Panc1 (cell line): ENCODE results near the gene C1QTNF1. TPM values are rescaled to one million over a fixed set of nuclear protein-coding genes. Genes with fewer than 3 reads are reported as not detected.

Experiments
- ATAC-seq: fragments of 200-7000 bp; cut with Tn5 transposase; 2 replicates; pipeline ENCODE4 v1.9.1; 2020; ENCODE audit warnings: mild to moderate bottlenecking, moderate library complexity
- BruUV-seq: library from RNA; stranded (reverse); fragments of 400-500 nt; replicated peaks from 2 replicates; lab custom pipeline; 2021; lab: Mats Ljungman, UMichigan
- CTCF ChIA-PET: fragments of 300-600 bp; sonication (Branson Sonifier 250); formaldehyde crosslinking; loops from one replicate; lab custom pipeline; 2022; ENCODE audit warnings: antibody characterized with exemption; lab: Charles Lee
- POLR2A ChIA-PET: fragments of 300-600 bp; sonication (Branson Sonifier 250); formaldehyde crosslinking; loops from one replicate; lab custom pipeline; 2022; ENCODE audit warnings: antibody characterized with exemption; lab: Charles Lee
- DNase-seq: peaks from one replicate; pipeline ENCODE4 v3.0.0-alpha.2; 2010; ENCODE audit warnings: low read depth, low spot score
- H3K27ac ChIP-seq: 2 replicates; pipeline ENCODE4 v1.5.1; 2011; ENCODE audit warnings: mild to moderate bottlenecking, low read length, inconsistent platforms
- H3K27me3 ChIP-seq: fragments of 200-500 bp; sonication (Bioruptor generic); 2 replicates; pipeline ENCODE4 v1.6.0; 2014; ENCODE audit warnings: low read length, inconsistent platforms; ENCODE audit not compliant: control insufficient read depth, insufficient read depth
- H3K36me3 ChIP-seq: fragments of 200-500 bp; sonication (Bioruptor generic); 2 replicates; pipeline ENCODE4 v1.5.1; 2014; ENCODE audit warnings: inconsistent platforms, mild to moderate bottlenecking, low read length, moderate library complexity; ENCODE audit not compliant: control insufficient read depth, insufficient read depth
- H3K4me1 ChIP-seq: 2 replicates; pipeline ENCODE4 v1.5.1; 2011; ENCODE audit warnings: inconsistent platforms, mild to moderate bottlenecking, low read length, moderate library complexity; ENCODE audit not compliant: control insufficient read depth, insufficient read depth
- H3K4me3 ChIP-seq, 2 experiments: 2 replicates each; pipeline ENCODE4 v1.5.1; 2011 to 2012; ENCODE audit warnings: low read depth in 2 of 2, low read length in 2 of 2, mild to moderate bottlenecking in 2 of 2, inconsistent platforms in 1 of 2, moderate library complexity in 1 of 2
- H3K9me3 ChIP-seq: fragments of 200-500 bp; sonication (Bioruptor generic); 2 replicates; pipeline ENCODE4 v1.5.1; 2014; ENCODE audit warnings: low read depth, mild to moderate bottlenecking, inconsistent platforms, low read length, moderate library complexity; ENCODE audit not compliant: control insufficient read depth, insufficient read depth
- CTCF ChIP-seq: fragments of 450-650 bp; IDR thresholded peaks from 2 replicates; pipeline ENCODE4 v1.5.1; 2017; ENCODE audit warnings: mild to moderate bottlenecking
- POLR2AphosphoS5 ChIP-seq: IDR thresholded peaks from 2 replicates; pipeline ENCODE4 v1.6.1; 2012; ENCODE audit warnings: mild to moderate bottlenecking, low read depth, low read length, moderate library complexity
- REST ChIP-seq, 2 experiments: IDR thresholded peaks; 2 replicates each; pipeline ENCODE4 v1.6.1; 2011 to 2012; ENCODE audit warnings: low read depth in 2 of 2, control low read depth in 1 of 2, low read length in 1 of 2, mild to moderate bottlenecking in 1 of 2, moderate library complexity in 1 of 2; ENCODE audit not compliant: insufficient read depth in 1 of 2
- SIN3A ChIP-seq: IDR thresholded peaks from 2 replicates; pipeline ENCODE4 v1.6.1; 2012; ENCODE audit warnings: low read depth, mild to moderate bottlenecking, low read length, moderate library complexity, borderline replicate concordance; ENCODE audit not compliant: insufficient read depth
- TCF7L2 ChIP-seq: IDR thresholded peaks from 2 replicates; pipeline ENCODE4 v1.6.1; 2011; ENCODE audit warnings: mild to moderate bottlenecking, low read depth, low read length, inconsistent platforms
- in situ Hi-C: cut with HindIII; loops from 2 replicates; pipeline ENCODE4 v1.10.0; 2016; ENCODE audit warnings: low sequenced_read_pairs, low pct_unique_long_range_greater_than_20kb
- intact Hi-C: fragments of 100-400 bp; cut with micrococcal nuclease; formaldehyde crosslinking; loops from one replicate; pipeline ENCODE4 v1.10.0; 2022; ENCODE audit not compliant: unreplicated experiment
- total RNA-seq: library from RNA; stranded (reverse); gene quantifications from one replicate; pipeline ENCODE4 v1.2.1, GENCODE V29; 2021; ENCODE audit not compliant: unreplicated experiment

The C1QTNF1 gene
- total RNA-seq, 1 experiment from 2014 or later, result 1.5 TPM

- TF ChIP-seq CTCF (no peak), REST (IDR thresholded peaks at IDR 0.05; ENCODE audit: insufficient read depth in 1 of 2, low read depth in 2 of 2, low read length in 1 of 2) (no peak), POLR2AphosphoS5 (no peak), SIN3A (no peak), TCF7L2 (no peak)
- in situ Hi-C loops (no loop called here), intact Hi-C loops (no loop called here)
- ChIA-PET CTCF (no interaction called here), POLR2A (interaction anchor here (0.7 kb wide), 1 partner anchor 771 kb away, joined by 3 read pairs; no protein-coding TSS in a partner anchor)
- no peak for ATAC-seq
- no peak overlapping the region for H3K4me3 ChIP-seq
- H3K27me3 ChIP-seq, result no peaks in the 10 kb centered on the region
- H3K36me3 ChIP-seq, result peaks cover 12% of the 10 kb centered on the region
- H3K27ac ChIP-seq, result no peak overlapping the region
- no peaks in the 10 kb centered on the region for H3K4me1 ChIP-seq
- H3K9me3 ChIP-seq, result no peaks in the 10 kb centered on the region
- no peak for DNase-seq
- no TSS peak for BruUV-seq
Measured at GRCh38 chr17:78997231-78997741, 26.7 kb upstream of the C1QTNF1 start.

- DNase-seq, result no peak
- no peak overlapping the region for H3K4me3 ChIP-seq
- ChIA-PET POLR2A (no interaction called here), CTCF (no interaction called here)
- no peaks in the 10 kb centered on the region for H3K4me1 ChIP-seq
- BruUV-seq, result no TSS peak
- TF ChIP-seq REST (IDR thresholded peaks at IDR 0.05; ENCODE audit: insufficient read depth in 1 of 2, low read depth in 2 of 2, low read length in 1 of 2), result no peak
- no peak for TF ChIP-seq CTCF
- no peak for TF ChIP-seq TCF7L2
- TF ChIP-seq POLR2AphosphoS5, result no peak
- no peak for TF ChIP-seq SIN3A
- intact Hi-C loops, result no loop called here
- no peak for ATAC-seq
- in situ Hi-C loops, result no loop called here
- peaks cover 9% of the 10 kb centered on the region for H3K36me3 ChIP-seq
- no peak overlapping the region for H3K27ac ChIP-seq
- no peaks in the 10 kb centered on the region for H3K9me3 ChIP-seq
- H3K27me3 ChIP-seq, result no peaks in the 10 kb centered on the region
Measured at GRCh38 chr17:78997881-78998280, 26.1 kb upstream of the C1QTNF1 start.
